Astrocyte of the hippocampus (primary cell): Measurements from ENCODE around the gene AHCYL1.
A peak's percentile ranks its signal among the peaks of the same experiment; 100 is the strongest.

Source experiments
- DNase-seq: peaks from one replicate; pipeline ENCODE4 v3.0.0; 2011; ENCODE audit warnings: low read depth, low spot score

Gene AHCYL1

GRCh38 chr1:110035236-110035752 is 50.7 kb downstream of the AHCYL1 start:
- no peak for DNase-seq

DNA sequence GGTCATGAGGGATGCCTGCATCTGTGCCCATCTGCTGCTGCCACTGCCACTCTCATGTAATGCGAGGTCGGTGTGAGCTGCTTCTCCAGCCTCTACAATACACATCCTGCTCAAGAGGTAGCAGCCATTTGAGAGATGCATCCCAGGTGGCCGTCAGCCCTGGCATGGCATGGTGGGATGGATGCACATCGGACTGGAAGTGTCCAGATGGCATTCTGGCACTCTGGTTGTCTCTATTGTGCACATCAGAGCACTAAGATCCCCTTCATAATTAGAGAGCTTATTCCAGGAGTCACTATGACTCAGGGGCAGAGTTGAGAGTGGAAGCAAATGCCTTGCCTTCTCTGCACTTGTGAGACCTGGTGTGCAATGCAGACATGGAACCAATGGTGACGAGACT is 53.7 kb downstream of the AHCYL1 start:
- DNase-seq, result no peak

DNA sequence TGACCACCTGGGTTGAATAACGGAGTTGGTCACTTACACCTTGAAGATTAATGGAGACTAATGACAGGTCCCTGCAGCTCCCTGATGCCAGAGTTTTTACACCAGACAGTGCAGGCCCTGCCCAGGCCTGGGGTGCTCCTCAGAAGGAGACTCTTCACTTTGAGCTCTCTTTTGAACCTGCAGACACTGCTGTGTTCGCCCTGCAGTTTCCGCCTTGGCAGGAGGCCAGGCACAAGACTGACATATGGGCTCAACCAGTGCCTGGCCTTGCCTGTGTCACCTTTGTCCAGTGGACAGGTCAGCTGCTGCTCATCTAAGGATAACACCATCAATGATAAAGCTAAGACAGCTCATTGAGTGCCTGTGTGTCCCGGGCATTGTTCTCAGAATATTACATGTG is 55.1 kb downstream of the AHCYL1 start:
- no peak for DNase-seq

DNA sequence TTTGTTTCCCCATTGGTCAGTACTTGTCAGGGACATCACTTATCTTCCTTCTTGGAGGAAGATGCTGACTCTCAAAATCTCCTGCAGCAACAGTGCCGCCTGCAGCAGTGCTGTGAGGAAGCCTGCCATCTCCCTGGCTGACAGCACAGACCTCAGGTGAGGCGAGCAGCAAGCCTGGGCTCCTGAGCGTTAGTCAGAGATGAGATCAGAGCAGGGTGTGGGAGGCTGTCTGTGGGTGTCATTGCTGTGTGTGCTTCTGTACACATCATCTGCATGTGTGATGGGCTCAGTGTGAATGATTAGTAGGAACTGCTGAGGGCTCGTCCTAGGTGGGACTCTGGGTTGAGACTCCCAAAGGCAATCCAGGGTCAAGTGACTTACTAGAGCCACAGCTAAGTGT is 56.0 kb downstream of the AHCYL1 start:
- no peak for DNase-seq

DNA sequence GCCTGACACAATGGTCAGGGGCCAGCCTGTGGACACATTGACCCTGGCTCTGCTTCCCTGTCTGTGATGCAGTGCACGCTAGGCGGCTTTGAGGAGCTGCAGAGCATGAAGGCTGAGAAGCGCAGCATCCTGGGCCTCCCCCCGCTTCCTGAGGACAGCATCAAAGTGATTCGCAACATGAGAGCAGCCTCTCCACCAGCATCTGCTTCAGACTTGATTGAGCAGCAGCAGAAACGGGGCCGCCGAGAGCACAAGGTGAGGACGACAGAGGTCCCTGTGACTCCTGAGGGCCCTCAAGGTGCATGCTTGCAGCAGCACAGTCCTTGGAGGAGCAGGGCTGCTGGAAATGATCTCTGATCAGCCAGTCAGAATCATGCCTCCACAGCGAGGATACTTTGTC is 58.5 kb downstream of the AHCYL1 start:
- DNase-seq, result no peak

DNA sequence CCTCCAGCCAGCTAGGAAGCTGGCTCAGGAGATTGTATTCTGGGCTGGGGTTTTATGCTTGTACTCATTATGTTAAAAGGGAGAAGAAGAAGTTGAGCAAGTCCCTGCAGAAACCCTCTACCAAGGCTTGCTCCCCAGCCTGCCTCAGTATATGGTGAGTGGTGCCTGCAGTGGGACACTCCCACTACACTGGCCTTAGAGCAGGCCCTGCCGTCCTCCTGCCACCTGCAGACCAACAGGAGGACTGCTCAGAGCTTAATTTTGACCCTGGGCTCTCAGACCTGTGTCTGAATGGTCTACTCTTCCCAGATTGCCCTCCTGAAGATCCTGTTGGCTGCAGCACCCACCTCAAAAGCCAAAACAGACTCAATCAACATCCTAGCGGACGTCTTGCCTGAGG is 62.9 kb downstream of the AHCYL1 start:
- DNase-seq, result no peak

DNA sequence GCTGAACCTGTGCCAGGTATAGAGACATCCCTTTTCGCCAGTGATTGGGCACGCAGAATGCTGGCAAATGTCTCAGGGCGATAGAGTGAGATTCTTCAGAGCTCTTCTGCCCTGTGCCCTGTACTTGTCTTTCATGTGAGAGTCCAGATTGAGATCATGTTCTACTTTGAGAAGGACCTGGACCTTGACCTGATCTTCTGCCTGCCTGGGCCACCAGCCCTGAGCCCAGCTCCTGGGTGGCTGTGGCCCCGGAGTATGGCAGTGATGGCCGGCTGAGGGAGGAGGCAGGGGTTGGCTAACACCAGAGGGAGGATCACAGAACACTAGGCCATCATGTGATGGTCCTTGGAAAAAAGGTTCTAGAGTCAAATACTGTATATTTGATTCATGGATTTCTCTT is 63.7 kb downstream of the AHCYL1 start:
- no peak for DNase-seq

- DNase-seq, result no peak
Observed at GRCh38 chr1:110048923-110049601, 64.5 kb downstream of the AHCYL1 start.

- DNase-seq, result no peak
Observed at GRCh38 chr1:110049801-110050601, 65.4 kb downstream of the AHCYL1 start.

- DNase-seq, result no peak
Observed at GRCh38 chr1:110050602-110051261, 66.2 kb downstream of the AHCYL1 start.

DNA sequence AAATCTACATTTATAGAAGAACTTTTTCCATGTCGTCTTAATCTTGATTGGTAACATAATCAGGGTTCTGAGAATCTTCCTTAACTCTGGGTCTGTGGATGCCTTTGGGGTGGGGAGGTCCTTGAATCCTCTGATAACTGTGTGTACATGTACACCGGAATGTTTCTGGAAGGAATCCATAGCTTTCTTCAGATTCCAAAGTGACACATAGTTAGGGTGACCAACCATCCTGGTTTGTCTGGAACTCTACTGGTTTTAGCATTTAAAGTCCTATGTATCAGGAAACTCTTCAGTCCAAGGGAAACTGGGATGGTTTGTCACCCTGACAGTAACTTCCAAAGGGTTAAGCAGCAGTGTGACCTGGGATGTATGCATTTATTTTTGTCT is 66.7 kb downstream of the AHCYL1 start:
- DNase-seq, result peak; percentile 34

- peak; percentile 69 for DNase-seq
Observed at GRCh38 chr1:110053552-110054428, 69.2 kb downstream of the AHCYL1 start.

DNA sequence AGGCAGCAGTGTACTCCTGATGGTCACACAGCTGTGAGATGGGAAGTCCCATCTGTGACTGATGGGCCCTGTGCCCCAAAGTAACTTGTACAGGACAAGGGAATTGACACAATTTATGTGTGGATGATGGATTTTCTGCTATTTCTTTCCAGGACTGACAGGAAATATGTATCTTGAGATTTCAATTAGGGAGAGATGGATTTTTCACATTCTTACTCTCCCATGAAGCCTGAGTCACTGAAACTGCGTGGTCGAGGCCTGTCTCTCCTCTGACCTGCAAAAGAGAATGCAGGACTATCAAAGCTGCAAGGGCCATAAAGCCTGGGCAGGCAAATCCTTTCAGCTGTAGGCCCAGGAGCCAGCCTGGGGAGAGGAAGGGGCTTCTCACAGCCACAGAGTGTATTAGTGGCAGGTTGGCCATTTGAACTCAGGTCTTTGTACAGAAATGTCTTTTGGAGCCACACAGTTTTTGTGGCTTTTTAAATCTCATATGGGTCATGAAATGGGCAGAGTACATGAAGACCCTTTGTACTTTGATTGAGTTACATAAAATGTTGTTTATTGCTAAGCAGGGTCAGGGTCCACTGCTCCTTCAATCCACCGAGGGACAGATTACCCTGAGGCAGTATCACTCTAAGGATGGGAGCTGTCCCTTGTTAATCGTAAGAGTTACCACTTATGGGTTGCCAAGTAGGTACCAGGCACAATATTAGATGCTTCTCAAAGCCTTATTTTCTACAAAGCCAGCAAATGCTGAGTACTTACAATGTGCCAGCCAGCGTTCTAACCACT is 71.1 kb downstream of the AHCYL1 start:
- DNase-seq, result no peak

GRCh38 chr1:110056285-110056683 is 71.7 kb downstream of the AHCYL1 start:
- DNase-seq, result no peak

DNA sequence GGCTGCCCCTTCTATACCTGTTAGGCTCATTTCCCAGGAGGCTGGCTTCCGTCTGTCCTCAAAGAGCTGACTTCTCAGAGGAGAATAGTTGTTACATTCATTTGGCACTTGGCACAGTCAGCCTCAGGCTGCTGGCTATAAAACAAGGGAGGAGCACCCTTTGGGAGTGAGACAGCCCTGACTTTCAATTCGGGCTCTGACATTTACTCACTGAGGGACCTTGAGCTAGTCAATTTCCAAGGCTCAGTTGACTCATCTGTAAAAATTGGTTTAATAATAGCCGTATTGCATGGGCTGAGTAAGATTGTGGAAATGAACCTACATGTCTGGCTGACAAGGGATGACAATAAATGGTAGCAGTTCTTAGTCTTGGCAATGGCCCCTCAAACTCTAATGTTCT is 72.2 kb downstream of the AHCYL1 start:
- no peak for DNase-seq

DNA sequence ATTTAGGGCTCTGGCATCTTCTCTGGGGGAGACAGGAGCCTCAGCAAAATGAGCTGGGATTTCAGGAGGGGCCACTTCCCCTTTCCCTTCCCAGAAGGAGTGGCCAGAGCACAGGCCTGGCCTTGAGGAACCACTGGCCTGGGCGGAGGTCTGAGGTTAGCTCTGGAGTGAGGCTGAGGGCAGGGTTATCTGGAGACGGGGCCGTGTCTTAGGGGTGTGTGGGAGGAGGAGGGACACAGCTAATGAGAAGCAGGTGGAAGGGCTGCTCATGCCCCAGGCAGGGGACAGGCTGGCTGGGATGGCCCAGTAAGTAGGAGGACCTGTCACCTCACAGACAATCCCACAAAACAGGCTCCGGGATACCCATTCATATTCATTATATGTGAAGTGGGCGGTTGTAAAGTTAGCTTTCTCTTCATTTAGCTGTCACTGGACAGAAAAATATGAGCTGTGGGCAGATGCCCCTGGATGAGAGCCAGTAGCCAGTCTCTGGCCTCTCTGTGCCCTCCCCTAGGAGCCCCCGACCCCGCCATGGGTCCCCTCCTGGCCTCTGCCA is 73.5 kb downstream of the AHCYL1 start:
- DNase-seq, result no peak

DNA sequence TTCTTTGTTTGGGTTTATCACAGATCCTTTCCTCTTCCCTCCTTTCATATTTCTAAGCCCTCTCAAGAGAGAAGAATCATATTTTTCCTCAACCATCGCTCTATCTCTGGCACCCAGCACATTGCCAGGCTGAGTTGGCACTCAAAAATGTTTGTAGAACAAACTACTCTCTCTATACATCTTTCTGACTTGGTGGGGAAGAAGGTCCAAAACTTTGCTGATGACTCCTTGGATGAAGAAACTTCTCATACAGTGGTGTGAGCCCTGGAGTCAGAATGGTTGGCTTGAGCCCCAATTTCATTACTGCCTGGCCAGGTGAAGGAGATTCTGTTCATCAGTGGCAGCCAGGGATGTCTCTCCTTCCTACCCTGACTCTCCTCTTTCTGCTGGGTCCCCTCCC is 74.0 kb downstream of the AHCYL1 start:
- DNase-seq, result no peak

DNA sequence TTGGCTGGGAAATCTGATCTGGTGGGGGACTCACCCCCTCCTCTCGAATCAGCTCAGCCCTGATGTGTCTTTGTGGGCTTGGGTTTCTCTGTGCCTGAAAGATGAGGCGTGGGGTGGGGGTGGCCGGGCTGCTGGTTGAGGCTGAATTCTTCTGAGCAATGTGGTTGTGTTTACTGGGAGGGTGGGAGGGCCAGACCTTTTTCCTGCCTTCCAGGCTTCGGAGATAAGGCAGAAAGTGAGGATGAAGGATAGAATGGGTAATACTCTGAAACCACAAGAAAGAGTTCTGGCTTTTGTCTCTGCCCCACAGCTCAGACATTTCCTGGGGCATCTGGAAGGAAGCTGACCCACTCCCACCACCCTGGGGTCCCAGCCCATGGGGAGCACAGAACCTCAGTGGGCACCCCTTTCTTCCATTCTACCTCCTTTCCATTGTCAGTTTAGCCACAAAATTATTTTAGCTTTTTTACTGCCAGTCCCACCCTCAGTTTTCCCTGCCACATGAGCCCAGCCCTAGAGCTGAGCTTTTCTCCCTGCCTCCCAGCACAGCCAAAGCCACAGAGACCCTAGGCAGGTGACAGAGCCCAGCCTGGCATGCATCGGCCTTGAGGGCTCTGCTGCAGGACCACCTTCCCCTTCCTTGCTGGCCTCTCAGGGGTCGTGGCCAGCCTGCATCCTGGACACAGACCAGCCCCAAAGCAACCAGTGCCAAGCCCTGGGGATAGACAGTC is 74.7 kb downstream of the AHCYL1 start:
- DNase-seq, result peak; percentile 46

- no peak for DNase-seq
Observed at GRCh38 chr1:110060034-110060661, 75.6 kb downstream of the AHCYL1 start.
